PC-3 (cell line): ENCODE data around the gene LRRC37A.

Experiments used
- CTCF ChIP-seq: fragments of 300-600 bp; sonication (generic); conservative IDR thresholded peaks from 2 replicates; pipeline ENCODE4 v1.5.1; 2017; ENCODE audit warnings: antibody characterized with exemption, low read depth, mild to moderate bottlenecking, low read length
- EZH2 ChIP-seq: fragments of 300-600 bp; sonication (generic); IDR thresholded peaks from one replicate; pipeline ENCODE4 v1.6.1; 2017; ENCODE audit warnings: antibody characterized with exemption, mild to moderate bottlenecking, low read length; ENCODE audit not compliant: unreplicated experiment

DNA sequence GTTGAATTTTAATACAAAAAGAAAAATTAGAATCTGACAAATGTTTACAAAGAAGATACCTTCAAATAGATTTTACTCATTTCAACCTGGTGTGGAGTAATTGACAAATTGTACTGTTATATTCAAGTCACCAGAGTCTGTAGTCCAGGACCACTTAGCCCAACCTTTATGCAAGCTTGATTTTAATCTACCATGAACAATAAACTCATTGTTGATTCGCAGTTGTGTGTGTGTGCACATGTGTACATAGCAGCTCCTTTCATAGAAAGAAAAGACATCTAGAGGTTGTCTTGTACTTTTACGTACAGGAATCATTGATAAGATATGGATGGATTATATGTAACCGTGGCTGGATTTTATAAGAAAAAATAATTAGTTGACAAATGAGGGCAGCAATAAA is 20.7 kb upstream of the LRRC37A start:
- TF ChIP-seq CTCF (no peak), EZH2 (no peak)
